ENCODE data around the gene C1QA. TPM values are rescaled to one million over a fixed set of nuclear protein-coding genes. Genes with fewer than 3 reads are reported as not detected.

C1QA gene
- total RNA-seq = 1 to 10 TPM in 1 of 3 donors, under 1 TPM in 1, not detected in 1; 0.43 to 3.9 TPM
- 0.38 TPM for total RNA-seq (2013)

- WGBS (ENCODE audit: insufficient coverage) = 48% methylated on average over 5 of the region's 5 CpGs
- no peaks in the 10 kb centered on the region for H3K27me3 ChIP-seq (ENCODE audit: control insufficient read depth, insufficient read depth, low read length)
These were observed at the start of gene C1QA for GRCh38 chr1:22636353-22636752. TSS of gene C1QA (plus strand) at chr1:22636628. CDS start at chr1:22637617, 989 bp downstream.

GRCh38 chr1:22587247-22587646, 49.2 kb upstream of the C1QA start:
- Mint-ChIP-seq H3K27ac (no peak overlapping the region), H3K9me3 (no peaks in the 10 kb centered on the region), H3K27me3 (ENCODE audit: low read depth in 2 of 2) (peaks cover 9 to 24% of the 10 kb centered on the region in 2 donors), H3K36me3 (no peaks in the 10 kb centered on the region), H3K4me1 (no peaks in the 10 kb centered on the region), H3K4me3 (no peak overlapping the region)
- H3K27me3 ChIP-seq (ENCODE audit: control insufficient read depth, insufficient read depth, low read length) = no peaks in the 10 kb centered on the region
- no peak overlapping the region for H3K4me3 ChIP-seq (ENCODE audit: low read length)
- no peak for TF ChIP-seq CTCF (IDR thresholded peaks at IDR 0.05)
- H3K4me1 ChIP-seq (ENCODE audit: control insufficient read depth, insufficient read depth, low read length) = no peaks in the 10 kb centered on the region
- intact Hi-C loops (cut with micrococcal nuclease) = no loop called here
- no peak overlapping the region for H3K27ac ChIP-seq (ENCODE audit: low read length)
- H3K9me3 ChIP-seq (ENCODE audit: control insufficient read depth, insufficient read depth, low read length) = no peaks in the 10 kb centered on the region
- 78% methylated on average over 7 of the region's 7 CpGs for WGBS (ENCODE audit: insufficient coverage)
- no peaks in the 10 kb centered on the region for H3K36me3 ChIP-seq (ENCODE audit: control insufficient read depth, insufficient read depth, low read length)
- DNase-seq = no peak
- ATAC-seq = no peak

More at GRCh38 chr1:22636353-22636752, at the start of gene C1QA:
- H3K9me3 ChIP-seq (ENCODE audit: control insufficient read depth, insufficient read depth, low read length) = no peaks in the 10 kb centered on the region
- H3K4me1 Mint-ChIP-seq = peaks cover 0 to 17% of the 10 kb centered on the region in 2 donors
- H3K4me1 ChIP-seq (ENCODE audit: control insufficient read depth, insufficient read depth, low read length) = peaks cover 22% of the 10 kb centered on the region
- no peak within 1 kb of the TSS for H3K27ac ChIP-seq (ENCODE audit: low read length)
- H3K36me3 ChIP-seq (ENCODE audit: control insufficient read depth, insufficient read depth, low read length) = no peaks in the 10 kb centered on the region
- intact Hi-C loops (cut with micrococcal nuclease) = no loop called here
- ATAC-seq (no peak), DNase-seq (no peak)
- no peak within 1 kb of the TSS for H3K4me3 Mint-ChIP-seq
- no peak within 1 kb of the TSS for H3K27ac Mint-ChIP-seq
- TF ChIP-seq CTCF (IDR thresholded peaks at IDR 0.05) = no peak
- H3K36me3 Mint-ChIP-seq = no peaks in the 10 kb centered on the region
- no peaks in the 10 kb centered on the region for H3K9me3 Mint-ChIP-seq
- H3K4me3 ChIP-seq (ENCODE audit: low read length) = no peak within 1 kb of the TSS
- H3K27me3 Mint-ChIP-seq (ENCODE audit: low read depth in 2 of 2) = peaks cover 0 to 10% of the 10 kb centered on the region in 2 donors

GRCh38 chr1:22588899-22589422, 47.5 kb upstream of the C1QA start:
- Histone ChIP-seq H3K27ac (ENCODE audit: low read length) (no peak overlapping the region), H3K27me3 (ENCODE audit: control insufficient read depth, insufficient read depth, low read length) (no peaks in the 10 kb centered on the region), H3K4me1 (ENCODE audit: control insufficient read depth, insufficient read depth, low read length) (no peaks in the 10 kb centered on the region), H3K36me3 (ENCODE audit: control insufficient read depth, insufficient read depth, low read length) (no peaks in the 10 kb centered on the region), H3K9me3 (ENCODE audit: control insufficient read depth, insufficient read depth, low read length) (no peaks in the 10 kb centered on the region), H3K4me3 (ENCODE audit: low read length) (no peak overlapping the region)
- no peak for ATAC-seq
- Mint-ChIP-seq H3K9me3 (no peaks in the 10 kb centered on the region), H3K27me3 (ENCODE audit: low read depth in 2 of 2) (peaks cover 12 to 30% of the 10 kb centered on the region in 2 donors), H3K36me3 (no peaks in the 10 kb centered on the region), H3K4me3 (no peak overlapping the region), H3K4me1 (no peaks in the 10 kb centered on the region), H3K27ac (no peak overlapping the region)
- intact Hi-C loops (cut with micrococcal nuclease) = no loop called here
- WGBS (ENCODE audit: insufficient coverage) = 87% methylated on average over 24 of the region's 24 CpGs
- DNase-seq = no peak
- TF ChIP-seq CTCF (IDR thresholded peaks at IDR 0.05) = no peak

- no peak overlapping the region for H3K4me3 ChIP-seq (ENCODE audit: low read length)
- intact Hi-C loops (cut with micrococcal nuclease) = no loop called here
- Mint-ChIP-seq H3K4me1 (no peaks in the 10 kb centered on the region), H3K27ac (no peak overlapping the region), H3K36me3 (no peaks in the 10 kb centered on the region), H3K27me3 (ENCODE audit: low read depth in 2 of 2) (peaks cover 22 to 24% of the 10 kb centered on the region in 2 donors), H3K9me3 (no peaks in the 10 kb centered on the region), H3K4me3 (no peak overlapping the region)
- DNase-seq (no peak), ATAC-seq (no peak)
- no peaks in the 10 kb centered on the region for H3K27me3 ChIP-seq (ENCODE audit: control insufficient read depth, insufficient read depth, low read length)
- no peaks in the 10 kb centered on the region for H3K9me3 ChIP-seq (ENCODE audit: control insufficient read depth, insufficient read depth, low read length)
- no peaks in the 10 kb centered on the region for H3K4me1 ChIP-seq (ENCODE audit: control insufficient read depth, insufficient read depth, low read length)
- H3K27ac ChIP-seq (ENCODE audit: low read length) = no peak overlapping the region
- no peak for TF ChIP-seq CTCF (IDR thresholded peaks at IDR 0.05)
- H3K36me3 ChIP-seq (ENCODE audit: control insufficient read depth, insufficient read depth, low read length) = no peaks in the 10 kb centered on the region
- WGBS (ENCODE audit: insufficient coverage) = 76% methylated on average over 8 of the region's 8 CpGs
These were observed 44.9 kb upstream of the C1QA start for GRCh38 chr1:22591576-22591975.

All from natural killer cell (primary cell).